ENCODE measurements around the gene RAI14.

- TF ChIP-seq CTCF (conservative IDR thresholded peaks at IDR 0.05) (no peak), EZH2 (IDR thresholded peaks at IDR 0.05; ENCODE audit: low read depth) (no peak)
These were observed 34.6 kb upstream of the RAI14 start for GRCh38 chr5:34621277-34622097.
